ENCODE results near the gene LTBP1. TPM values are rescaled to one million over a fixed set of nuclear protein-coding genes. Genes with fewer than 3 reads are reported as not detected.
"Not testable (repeated sequence)": the region's sequence is repeated elsewhere in the genome, so short reads cannot be mapped to it uniquely, and the experiment has no call there.

Gene LTBP1
- total RNA-seq, 4 donors from 2014 or later: 8.7 to 18.7 (median 13.0) TPM

DNA sequence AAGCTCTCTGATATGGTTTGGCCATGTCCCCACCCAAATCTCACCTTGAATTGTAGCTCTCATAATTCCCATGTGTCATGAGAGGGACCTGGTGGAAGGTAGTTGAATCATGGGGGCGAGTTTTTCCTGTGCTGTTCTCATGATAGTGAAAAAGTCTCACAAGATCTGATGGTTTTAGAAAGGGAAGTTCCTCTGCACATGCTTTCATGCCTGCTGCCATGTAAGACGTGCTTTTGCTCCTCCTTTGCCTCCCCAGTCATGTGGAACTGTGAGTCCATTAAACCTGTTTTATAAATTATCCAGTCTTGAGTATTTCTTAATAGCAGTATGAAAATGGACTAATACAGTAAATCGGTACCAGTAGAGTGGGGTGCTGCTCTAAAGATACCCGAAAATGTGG is 34.9 kb downstream of the LTBP1 start:
- no peak overlapping the region for H3K27ac ChIP-seq
- H3K36me3 ChIP-seq: no peaks in the 10 kb centered on the region
- 90% methylated on average over 4 of the region's 4 CpGs for WGBS
- H3K9me3 ChIP-seq: no peaks in the 10 kb centered on the region
- H3K4me1 ChIP-seq: peaks cover 11% of the 10 kb centered on the region
- no peak for DNase-seq (ENCODE audit: low spot score in 2 of 2)
- TF ChIP-seq EP300 (IDR thresholded peaks at IDR 0.05) (no peak), POLR2A (IDR thresholded peaks at IDR 0.05) (no peak), POLR2AphosphoS5 (IDR thresholded peaks at IDR 0.05) (no peak)
- TF ChIP-seq, protein P1, sequence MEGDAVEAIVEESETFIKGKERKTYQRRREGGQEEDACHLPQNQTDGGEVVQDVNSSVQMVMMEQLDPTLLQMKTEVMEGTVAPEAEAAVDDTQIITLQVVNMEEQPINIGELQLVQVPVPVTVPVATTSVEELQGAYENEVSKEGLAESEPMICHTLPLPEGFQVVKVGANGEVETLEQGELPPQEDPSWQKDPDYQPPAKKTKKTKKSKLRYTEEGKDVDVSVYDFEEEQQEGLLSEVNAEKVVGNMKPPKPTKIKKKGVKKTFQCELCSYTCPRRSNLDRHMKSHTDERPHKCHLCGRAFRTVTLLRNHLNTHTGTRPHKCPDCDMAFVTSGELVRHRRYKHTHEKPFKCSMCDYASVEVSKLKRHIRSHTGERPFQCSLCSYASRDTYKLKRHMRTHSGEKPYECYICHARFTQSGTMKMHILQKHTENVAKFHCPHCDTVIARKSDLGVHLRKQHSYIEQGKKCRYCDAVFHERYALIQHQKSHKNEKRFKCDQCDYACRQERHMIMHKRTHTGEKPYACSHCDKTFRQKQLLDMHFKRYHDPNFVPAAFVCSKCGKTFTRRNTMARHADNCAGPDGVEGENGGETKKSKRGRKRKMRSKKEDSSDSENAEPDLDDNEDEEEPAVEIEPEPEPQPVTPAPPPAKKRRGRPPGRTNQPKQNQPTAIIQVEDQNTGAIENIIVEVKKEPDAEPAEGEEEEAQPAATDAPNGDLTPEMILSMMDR (IDR thresholded peaks at IDR 0.05): no peak
- H3K27me3 ChIP-seq: peaks cover 3% of the 10 kb centered on the region
- H3K4me3 ChIP-seq: no peak overlapping the region

DNA sequence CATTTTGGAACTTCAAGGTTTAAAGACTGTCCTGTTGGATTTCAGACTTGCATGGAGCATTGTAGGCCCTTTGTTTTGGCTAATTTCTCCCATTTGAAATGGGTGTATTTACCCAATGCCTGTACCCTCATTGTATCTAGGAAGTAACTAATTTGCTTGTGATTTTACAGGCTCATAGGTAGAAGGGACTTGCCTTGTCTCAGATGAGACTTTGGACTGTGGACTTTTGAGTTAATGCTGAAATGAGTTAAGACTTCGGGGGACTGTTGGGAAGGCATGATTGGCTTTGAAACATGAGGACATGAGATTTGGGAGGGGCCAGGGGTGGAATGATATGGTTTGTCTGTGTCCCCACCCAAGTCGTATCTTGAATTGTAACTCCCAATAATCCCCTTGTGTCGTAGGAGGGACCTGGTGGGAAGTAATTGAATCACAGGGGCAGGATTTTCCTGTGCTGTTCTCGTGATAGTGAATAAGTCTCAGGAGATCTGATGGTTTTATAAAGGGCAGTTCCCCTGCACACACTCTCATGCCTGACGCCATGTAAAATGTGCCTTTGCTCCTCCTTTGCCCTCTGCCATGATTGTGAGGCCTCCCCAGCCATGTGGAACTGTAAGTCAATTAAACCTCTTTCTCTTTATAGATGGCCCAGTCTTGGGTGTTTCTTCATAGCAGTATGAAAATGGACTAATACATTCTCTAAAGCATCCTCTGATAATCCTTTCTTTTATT is 36.6 kb downstream of the LTBP1 start:
- H3K27me3 ChIP-seq; H3K9me3 ChIP-seq; DNase-seq (ENCODE audit: low spot score in 2 of 2); H3K4me1 ChIP-seq; H3K36me3 ChIP-seq; H3K27ac ChIP-seq; H3K4me3 ChIP-seq: not testable (repeated sequence)
- WGBS: 93% methylated on average over 5 of the region's 5 CpGs

DNA sequence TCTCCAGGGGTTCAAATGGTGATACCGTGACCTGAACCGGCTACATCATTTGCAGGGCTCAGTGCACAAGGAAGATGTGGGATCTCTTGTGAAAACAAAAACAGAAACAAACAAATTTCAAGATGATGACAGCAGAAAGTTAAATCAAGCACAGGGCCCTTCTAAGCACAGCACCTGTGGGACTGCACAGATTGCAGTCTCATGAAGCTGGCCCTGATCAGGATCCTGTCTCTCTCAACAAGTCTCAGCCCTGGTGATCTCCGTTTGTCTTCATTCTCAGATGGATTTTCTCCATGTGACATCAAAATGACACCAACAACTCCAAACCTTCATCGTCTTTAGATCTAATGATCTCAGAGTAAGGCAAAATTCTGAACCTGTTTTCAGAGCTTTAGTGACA is 39.7 kb downstream of the LTBP1 start:
- no peaks in the 10 kb centered on the region for H3K36me3 ChIP-seq
- TF ChIP-seq POLR2AphosphoS5 (IDR thresholded peaks at IDR 0.05) (no peak), EP300 (IDR thresholded peaks at IDR 0.05) (no peak), POLR2A (IDR thresholded peaks at IDR 0.05) (no peak)
- TF ChIP-seq, protein P1 (IDR thresholded peaks at IDR 0.05): no peak
- DNase-seq (ENCODE audit: low spot score in 2 of 2): no peak
- 96% methylated on average over 4 of the region's 4 CpGs for WGBS
- no peak overlapping the region for H3K27ac ChIP-seq
- H3K9me3 ChIP-seq: no peaks in the 10 kb centered on the region
- H3K4me3 ChIP-seq: no peak overlapping the region
- H3K27me3 ChIP-seq: peaks cover 3% of the 10 kb centered on the region
- H3K4me1 ChIP-seq: no peaks in the 10 kb centered on the region

GRCh38 chr2:32988525-32988924 is 41.8 kb downstream of the LTBP1 start:
- Histone ChIP-seq H3K36me3 (no peaks in the 10 kb centered on the region), H3K27ac (no peak overlapping the region), H3K9me3 (no peaks in the 10 kb centered on the region), H3K4me1 (no peaks in the 10 kb centered on the region), H3K27me3 (no peaks in the 10 kb centered on the region), H3K4me3 (no peak overlapping the region)
- WGBS: 91% methylated on average over 3 of the region's 3 CpGs
- TF ChIP-seq, protein P1 (IDR thresholded peaks at IDR 0.05): no peak
- TF ChIP-seq EP300 (IDR thresholded peaks at IDR 0.05) (no peak), POLR2A (IDR thresholded peaks at IDR 0.05) (no peak), POLR2AphosphoS5 (IDR thresholded peaks at IDR 0.05) (no peak)
- DNase-seq (ENCODE audit: low spot score in 2 of 2): no peak

- TF ChIP-seq EP300 (IDR thresholded peaks at IDR 0.05): no peak
- TF ChIP-seq POLR2AphosphoS5 (IDR thresholded peaks at IDR 0.05): no peak
- no peak for TF ChIP-seq POLR2A (IDR thresholded peaks at IDR 0.05)
- TF ChIP-seq, protein P1 (IDR thresholded peaks at IDR 0.05): no peak
- H3K27ac ChIP-seq: no peak overlapping the region
- WGBS: 3% methylated on average over 1 of the region's 1 CpG
- no peak for DNase-seq (ENCODE audit: low spot score in 2 of 2)
- H3K36me3 ChIP-seq: no peaks in the 10 kb centered on the region
- no peak overlapping the region for H3K4me3 ChIP-seq
- H3K9me3 ChIP-seq: no peaks in the 10 kb centered on the region
- H3K27me3 ChIP-seq: no peaks in the 10 kb centered on the region
- no peaks in the 10 kb centered on the region for H3K4me1 ChIP-seq
Observed at GRCh38 chr2:32990556-32990955, 43.8 kb downstream of the LTBP1 start.

Measured in suprapubic skin (tissue), 4 donors.